Mucosa of rectum (tissue), 2 donors: Measurements from ENCODE around the gene TMEM214.

Experiments used
- H3K27ac ChIP-seq, 2 donors: one replicate each; pipeline ENCODE4 v1.7.0; 2013; ENCODE audit warnings: inconsistent platforms in 2 of 2, low read depth in 2 of 2, low read length in 2 of 2
- H3K27me3 ChIP-seq, 2 donors: one replicate each; pipeline ENCODE4 v1.7.0; 2013; ENCODE audit warnings: low read length in 2 of 2; ENCODE audit not compliant: control insufficient read depth in 2 of 2, insufficient read depth in 2 of 2
- H3K36me3 ChIP-seq, 2 donors: one replicate each; pipeline ENCODE4 v1.7.0; 2013; ENCODE audit warnings: low read length in 2 of 2; ENCODE audit not compliant: control insufficient read depth in 2 of 2, insufficient read depth in 2 of 2
- H3K4me1 ChIP-seq, 2 donors: one replicate each; pipeline ENCODE4 v1.7.0; 2013; ENCODE audit warnings: low read length in 2 of 2, mild to moderate bottlenecking in 1 of 2; ENCODE audit not compliant: control insufficient read depth in 2 of 2, insufficient read depth in 2 of 2
- H3K4me3 ChIP-seq, 2 donors: one replicate each; pipeline ENCODE4 v1.7.0; 2013; ENCODE audit warnings: low read length in 2 of 2
- H3K9ac ChIP-seq, 2 donors: one replicate each; pipeline ENCODE4 v1.7.0; 2013; ENCODE audit warnings: low read length in 2 of 2, low read depth in 1 of 2, mild to moderate bottlenecking in 1 of 2
- H3K9me3 ChIP-seq, 2 donors: one replicate each; pipeline ENCODE4 v1.7.0; 2013; ENCODE audit warnings: low read length in 2 of 2; ENCODE audit not compliant: control insufficient read depth in 2 of 2
- donor health status: healthy.
- donor health status: Normal muscosa, but diverticular disease.

TMEM214 gene

GRCh38 chr2:27081984-27082772 lies 49.4 kb downstream of the TMEM214 start:
- Histone ChIP-seq H3K27me3 (no peaks in the 10 kb centered on the region), H3K9ac (no peak overlapping the region), H3K9me3 (no peaks in the 10 kb centered on the region), H3K36me3 (no peaks in the 10 kb centered on the region), H3K4me1 (peaks cover 29 to 33% of the 10 kb centered on the region in 2 donors), H3K4me3 (peak overlapping the region in 1 of 2 donors; percentile 72), H3K27ac (peak overlapping the region in 1 of 2 donors; percentile 93)

- Histone ChIP-seq H3K9me3 (no peaks in the 10 kb centered on the region), H3K36me3 (no peaks in the 10 kb centered on the region), H3K27me3 (no peaks in the 10 kb centered on the region), H3K4me3 (no peak overlapping the region), H3K4me1 (peaks cover 34 to 37% of the 10 kb centered on the region in 2 donors), H3K27ac (no peak overlapping the region), H3K9ac (no peak overlapping the region)
These were observed 50.1 kb downstream of the TMEM214 start for GRCh38 chr2:27082773-27083409.

GRCh38 chr2:27083410-27084296 lies 50.9 kb downstream of the TMEM214 start:
- H3K27ac ChIP-seq = no peak overlapping the region
- H3K9ac ChIP-seq = no peak overlapping the region
- H3K4me3 ChIP-seq = no peak overlapping the region
- H3K9me3 ChIP-seq = no peaks in the 10 kb centered on the region
- H3K36me3 ChIP-seq = no peaks in the 10 kb centered on the region
- no peaks in the 10 kb centered on the region for H3K27me3 ChIP-seq
- peaks cover 34 to 37% of the 10 kb centered on the region in 2 donors for H3K4me1 ChIP-seq

GRCh38 chr2:27084297-27085061 lies 51.7 kb downstream of the TMEM214 start:
- no peak overlapping the region for H3K4me3 ChIP-seq
- no peaks in the 10 kb centered on the region for H3K36me3 ChIP-seq
- no peaks in the 10 kb centered on the region for H3K9me3 ChIP-seq
- H3K27ac ChIP-seq = no peak overlapping the region
- H3K4me1 ChIP-seq = peaks cover 34 to 40% of the 10 kb centered on the region in 2 donors
- no peaks in the 10 kb centered on the region for H3K27me3 ChIP-seq
- no peak overlapping the region for H3K9ac ChIP-seq

- H3K4me3 ChIP-seq = peak overlapping the region; percentile 70 to 72
- peaks cover 34 to 40% of the 10 kb centered on the region in 2 donors for H3K4me1 ChIP-seq
- peak overlapping the region; percentile 82 to 88 for H3K27ac ChIP-seq
- peak overlapping the region; percentile 77 to 79 for H3K9ac ChIP-seq
- H3K27me3 ChIP-seq = no peaks in the 10 kb centered on the region
- H3K36me3 ChIP-seq = no peaks in the 10 kb centered on the region
- no peaks in the 10 kb centered on the region for H3K9me3 ChIP-seq
These were observed 52.4 kb downstream of the TMEM214 start for GRCh38 chr2:27085062-27085672.

GRCh38 chr2:27085673-27086089 lies 52.9 kb downstream of the TMEM214 start:
- Histone ChIP-seq H3K36me3 (no peaks in the 10 kb centered on the region), H3K9ac (peak overlapping the region; percentile 77 to 79), H3K27ac (peak overlapping the region; percentile 82 to 88), H3K4me1 (peaks cover 32 to 36% of the 10 kb centered on the region in 2 donors), H3K27me3 (no peaks in the 10 kb centered on the region), H3K4me3 (peak overlapping the region; percentile 70 to 72), H3K9me3 (no peaks in the 10 kb centered on the region)

GRCh38 chr2:27086090-27086723 lies 53.4 kb downstream of the TMEM214 start:
- Histone ChIP-seq H3K27ac (peak overlapping the region; percentile 82 to 88), H3K9me3 (no peaks in the 10 kb centered on the region), H3K36me3 (no peaks in the 10 kb centered on the region), H3K4me3 (peak overlapping the region; percentile 70 to 72), H3K9ac (peak overlapping the region; percentile 77 to 79), H3K27me3 (no peaks in the 10 kb centered on the region), H3K4me1 (peaks cover 28 to 33% of the 10 kb centered on the region in 2 donors)

- Histone ChIP-seq H3K27me3 (no peaks in the 10 kb centered on the region), H3K4me3 (peak within 1 kb of the TSS; percentile 72 to 84), H3K4me1 (peaks cover 21 to 26% of the 10 kb centered on the region in 2 donors), H3K9ac (peak within 1 kb of the TSS; percentile 77 to 79), H3K27ac (peak within 1 kb of the TSS; percentile 82 to 88), H3K36me3 (no peaks in the 10 kb centered on the region), H3K9me3 (no peaks in the 10 kb centered on the region)
These were observed 54.2 kb downstream of the TMEM214 start, which contains the start of gene KHK for GRCh38 chr2:27086724-27087593. TSS of gene KHK (plus strand) at chr2:27086772. CDS start at chr2:27087260, 488 bp downstream.
